Measurements from ENCODE around the gene PTBP3.
A peak's percentile ranks its signal among the peaks of the same experiment; 100 is the strongest.

PTBP3 gene

DNA sequence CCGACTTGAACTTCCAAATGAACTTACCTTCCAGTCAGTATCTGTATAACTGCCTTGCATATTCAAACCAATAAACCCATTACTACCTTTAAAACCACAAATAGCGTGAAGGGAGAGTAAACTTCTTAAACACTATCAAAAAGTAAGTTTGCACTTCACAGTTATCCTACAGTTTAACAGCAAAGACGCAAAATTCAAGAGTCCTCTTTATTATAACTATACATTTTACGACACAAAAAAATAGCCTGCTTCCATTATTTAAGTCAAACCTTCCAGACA, 1.8 kb downstream of the PTBP3 start:
- Histone ChIP-seq H3K4me1 (ENCODE audit: insufficient read depth, poor library complexity, severe bottlenecking) (peaks cover 23% of the 10 kb centered on the region), H3K9me3 (ENCODE audit: severe bottlenecking) (no peaks in the 10 kb centered on the region), H3K27ac (ENCODE audit: poor library complexity, severe bottlenecking) (peak overlapping the region; percentile 96), H3K36me3 (ENCODE audit: low read depth) (peaks cover 4% of the 10 kb centered on the region; the same call in 1 of the 2 replicates), H3K27me3 (ENCODE audit: insufficient read depth, poor library complexity, severe bottlenecking) (no peaks in the 10 kb centered on the region), H3K4me3 (ENCODE audit: severe bottlenecking) (peak overlapping the region; percentile 87)
- DNase-seq (ENCODE audit: low spot score) (no peak), ATAC-seq (ENCODE audit: low read depth) (no peak)
- TF ChIP-seq CTCF (IDR thresholded peaks at IDR 0.05; ENCODE audit: poor library complexity, severe bottlenecking), result no peak

GRCh38 chr9:112328545-112328944, 4.9 kb downstream of the PTBP3 start:
- peak overlapping the region; percentile 34 for H3K27ac ChIP-seq (ENCODE audit: poor library complexity, severe bottlenecking)
- H3K4me3 ChIP-seq (ENCODE audit: severe bottlenecking), result no peak overlapping the region
- DNase-seq (ENCODE audit: low spot score) (no peak), ATAC-seq (ENCODE audit: low read depth) (no peak)
- H3K4me1 ChIP-seq (ENCODE audit: insufficient read depth, poor library complexity, severe bottlenecking), result peaks cover 19% of the 10 kb centered on the region
- no peak for TF ChIP-seq CTCF (IDR thresholded peaks at IDR 0.05; ENCODE audit: poor library complexity, severe bottlenecking)
- H3K9me3 ChIP-seq (ENCODE audit: severe bottlenecking), result peaks cover 3% of the 10 kb centered on the region
- no peaks in the 10 kb centered on the region for H3K27me3 ChIP-seq (ENCODE audit: insufficient read depth, poor library complexity, severe bottlenecking)
- peaks cover 11% of the 10 kb centered on the region for H3K36me3 ChIP-seq (ENCODE audit: low read depth)

GRCh38 chr9:112327718-112328450, 5.5 kb downstream of the PTBP3 start:
- peak overlapping the region; percentile 34 for H3K27ac ChIP-seq (ENCODE audit: poor library complexity, severe bottlenecking)
- H3K9me3 ChIP-seq (ENCODE audit: severe bottlenecking), result peaks cover 4% of the 10 kb centered on the region
- no peak for TF ChIP-seq CTCF (IDR thresholded peaks at IDR 0.05; ENCODE audit: poor library complexity, severe bottlenecking)
- no peak overlapping the region for H3K4me3 ChIP-seq (ENCODE audit: severe bottlenecking)
- no peak for DNase-seq (ENCODE audit: low spot score)
- peaks cover 16% of the 10 kb centered on the region for H3K36me3 ChIP-seq (ENCODE audit: low read depth)
- peaks cover 19% of the 10 kb centered on the region for H3K4me1 ChIP-seq (ENCODE audit: insufficient read depth, poor library complexity, severe bottlenecking)
- no peaks in the 10 kb centered on the region for H3K27me3 ChIP-seq (ENCODE audit: insufficient read depth, poor library complexity, severe bottlenecking)
- no peak for ATAC-seq (ENCODE audit: low read depth)

- H3K27me3 ChIP-seq (ENCODE audit: insufficient read depth, poor library complexity, severe bottlenecking), result no peaks in the 10 kb centered on the region
- ATAC-seq (ENCODE audit: low read depth) (no peak), DNase-seq (ENCODE audit: low spot score) (no peak)
- no peak overlapping the region for H3K4me3 ChIP-seq (ENCODE audit: severe bottlenecking)
- no peak overlapping the region for H3K27ac ChIP-seq (ENCODE audit: poor library complexity, severe bottlenecking)
- H3K4me1 ChIP-seq (ENCODE audit: insufficient read depth, poor library complexity, severe bottlenecking), result peaks cover 19% of the 10 kb centered on the region
- peaks cover 16% of the 10 kb centered on the region for H3K36me3 ChIP-seq (ENCODE audit: low read depth)
- H3K9me3 ChIP-seq (ENCODE audit: severe bottlenecking), result peaks cover 4% of the 10 kb centered on the region
- no peak for TF ChIP-seq CTCF (IDR thresholded peaks at IDR 0.05; ENCODE audit: poor library complexity, severe bottlenecking)
These were observed 7.2 kb downstream of the PTBP3 start for GRCh38 chr9:112326194-112326593.

DNA sequence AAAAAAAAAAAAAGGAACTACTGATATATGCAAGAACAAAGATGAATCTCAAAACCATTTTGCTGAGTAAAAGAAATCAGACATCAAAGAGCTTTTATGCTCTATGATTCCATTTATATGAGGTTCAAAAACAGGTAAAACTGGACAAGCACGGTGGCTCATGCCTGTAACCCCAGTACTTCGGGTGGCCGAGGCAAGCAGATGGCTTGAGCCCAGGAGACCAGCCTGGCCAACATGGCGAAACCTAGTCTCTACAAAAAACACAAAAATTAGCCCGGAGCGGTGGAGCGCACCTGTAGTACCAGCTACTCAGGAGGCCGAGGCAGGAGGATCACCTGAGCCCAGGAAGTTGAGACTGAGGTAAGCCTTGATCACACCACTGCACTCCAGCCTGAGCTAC, 7.8 kb downstream of the PTBP3 start:
- ATAC-seq (ENCODE audit: low read depth) (no peak), DNase-seq (ENCODE audit: low spot score) (no peak)
- Histone ChIP-seq H3K4me3 (ENCODE audit: severe bottlenecking) (no peak overlapping the region), H3K27me3 (ENCODE audit: insufficient read depth, poor library complexity, severe bottlenecking) (no peaks in the 10 kb centered on the region), H3K9me3 (ENCODE audit: severe bottlenecking) (peaks cover 4% of the 10 kb centered on the region), H3K27ac (ENCODE audit: poor library complexity, severe bottlenecking) (no peak overlapping the region), H3K4me1 (ENCODE audit: insufficient read depth, poor library complexity, severe bottlenecking) (peaks cover 13% of the 10 kb centered on the region), H3K36me3 (ENCODE audit: low read depth) (peaks cover 16% of the 10 kb centered on the region)
- TF ChIP-seq CTCF (IDR thresholded peaks at IDR 0.05; ENCODE audit: poor library complexity, severe bottlenecking), result no peak
